Measurements from ENCODE around the gene COL6A2.
"Not testable (repeated sequence)": the region's sequence is repeated elsewhere in the genome, so short reads cannot be mapped to it uniquely, and the experiment has no call there.

COL6A2 gene

DNA sequence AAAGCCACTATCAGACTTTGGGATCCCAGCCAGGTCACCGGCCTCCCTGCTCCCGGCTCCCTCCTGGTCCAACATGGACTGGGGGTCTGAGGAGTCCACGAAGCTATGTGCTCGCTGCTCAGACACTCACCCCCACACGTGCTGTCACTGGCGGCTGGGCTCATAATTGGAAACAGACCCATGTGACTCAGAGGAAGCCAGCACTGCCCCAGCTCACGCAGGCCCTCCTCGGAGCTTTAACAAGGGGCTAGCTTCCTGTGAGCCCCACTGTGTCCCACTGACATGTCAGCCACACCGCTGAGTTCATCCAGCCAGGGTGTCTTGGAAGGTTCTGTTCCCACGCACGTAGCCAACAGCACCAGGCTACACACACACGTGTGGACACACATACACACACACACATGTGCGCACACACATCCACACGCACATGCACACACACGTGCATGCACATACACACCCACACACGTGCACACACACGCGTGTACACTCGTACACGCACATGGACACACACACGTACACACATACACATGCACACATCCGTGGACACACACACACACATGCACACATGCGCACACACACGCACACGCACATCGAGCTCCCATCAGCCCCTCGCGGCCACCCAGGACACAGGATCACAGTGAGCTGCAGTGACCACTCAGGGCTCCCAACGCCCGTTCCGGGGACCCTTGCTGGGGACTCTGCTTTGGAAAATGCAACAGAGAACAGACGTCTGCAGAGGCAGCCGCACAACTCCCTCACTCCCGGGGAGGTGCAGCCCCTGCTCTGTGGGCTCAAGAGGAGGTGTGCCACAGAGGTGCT, 18.4 kb upstream of the COL6A2 start:
- DNase-seq (ENCODE audit: low read depth), result no peak

GRCh38 chr21:46080171-46081021, 17.5 kb upstream of the COL6A2 start:
- no peak for DNase-seq (ENCODE audit: low read depth)

- no peak for DNase-seq (ENCODE audit: low read depth)
Measured at GRCh38 chr21:46081022-46081861, 16.7 kb upstream of the COL6A2 start.

GRCh38 chr21:46081862-46082712, 15.8 kb upstream of the COL6A2 start:
- no peak for DNase-seq (ENCODE audit: low read depth)

GRCh38 chr21:46082713-46082962, 15.3 kb upstream of the COL6A2 start:
- no peak for DNase-seq (ENCODE audit: low read depth)

DNA sequence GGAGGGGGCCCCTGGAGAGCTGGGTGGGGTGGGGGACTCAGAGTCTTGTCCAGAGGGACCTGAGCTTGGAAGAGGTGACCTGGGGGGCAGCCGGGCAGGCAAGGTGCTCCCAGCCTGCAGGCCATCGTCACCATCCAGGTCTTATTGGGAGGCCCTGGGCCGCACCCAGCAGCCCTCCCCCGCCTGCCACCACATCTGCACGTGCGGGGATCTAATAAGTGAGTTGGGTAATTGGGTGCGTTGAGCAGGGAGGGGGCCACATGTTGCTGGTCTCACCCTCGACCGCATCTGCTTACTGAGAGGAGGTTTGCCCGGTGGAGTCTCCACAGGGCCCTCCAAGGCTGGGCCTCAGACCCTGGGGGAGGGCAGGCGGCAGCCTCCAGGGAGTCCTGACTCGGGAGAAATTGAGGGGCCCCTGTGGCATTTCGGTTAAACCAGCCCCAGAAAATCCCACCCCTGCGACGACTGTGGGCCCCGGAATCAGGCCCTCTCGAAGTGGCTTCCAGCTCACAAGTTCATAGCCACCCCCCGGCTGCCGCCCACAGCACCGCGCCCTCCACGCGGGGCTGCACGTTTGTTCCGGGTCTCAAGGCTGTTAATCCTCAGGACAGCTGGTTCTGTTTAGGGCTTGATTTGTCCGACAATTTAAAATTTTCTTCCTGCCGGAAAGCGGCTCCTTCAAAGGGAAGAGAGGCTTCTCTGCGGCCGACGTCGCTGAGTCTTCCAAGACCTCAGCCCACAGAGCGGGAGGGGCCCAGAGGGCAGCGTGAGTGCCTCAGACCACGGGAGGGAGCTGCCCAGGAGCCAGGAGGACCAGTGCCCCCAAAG, 14.7 kb upstream of the COL6A2 start:
- no peak for DNase-seq (ENCODE audit: low read depth)

GRCh38 chr21:46083791-46084561, 13.9 kb upstream of the COL6A2 start:
- no peak for DNase-seq (ENCODE audit: low read depth)

- no peak for DNase-seq (ENCODE audit: low read depth)
Measured at GRCh38 chr21:46084709-46085108, 13.2 kb upstream of the COL6A2 start.

DNA sequence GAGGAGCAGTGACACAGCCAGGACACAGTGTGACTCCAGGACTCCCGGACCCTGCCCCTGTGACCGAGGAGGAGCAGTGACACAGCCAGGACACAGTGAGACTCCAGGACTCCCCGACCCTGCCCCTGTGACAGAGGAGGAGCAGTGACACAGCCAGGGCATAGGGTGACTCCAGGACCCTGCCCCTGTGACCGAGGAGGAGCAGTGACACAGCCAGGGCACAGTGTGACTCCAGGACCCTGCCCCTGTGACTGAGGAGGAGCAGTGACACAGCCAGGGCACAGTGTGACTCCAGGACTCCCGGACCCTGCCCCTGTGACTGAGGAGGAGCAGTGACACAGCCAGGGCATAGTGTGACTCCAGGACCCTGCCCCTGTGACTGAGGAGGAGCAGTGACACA, 12.7 kb upstream of the COL6A2 start:
- DNase-seq (ENCODE audit: low read depth), result not testable (repeated sequence)

DNA sequence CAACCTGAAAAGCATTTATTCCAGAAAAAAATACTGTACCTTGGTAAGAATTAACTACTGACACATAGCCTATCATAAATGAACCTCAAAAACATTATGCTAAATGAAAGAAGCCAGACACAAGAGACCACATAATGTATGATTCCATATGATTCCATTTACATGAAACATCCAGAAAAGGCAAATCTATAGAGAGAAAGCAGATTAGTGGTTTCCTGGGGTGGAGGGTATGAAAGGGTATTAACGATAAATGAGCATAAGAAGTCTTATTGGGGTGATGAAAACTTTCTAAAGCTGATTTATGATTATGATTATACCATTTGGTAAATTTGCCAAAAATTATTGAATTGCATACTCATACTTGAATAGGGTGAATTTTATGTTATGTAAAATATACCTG, 10.3 kb upstream of the COL6A2 start:
- DNase-seq (ENCODE audit: low read depth), result no peak

GRCh38 chr21:46088189-46088588, 9.7 kb upstream of the COL6A2 start:
- no peak for DNase-seq (ENCODE audit: low read depth)

DNA sequence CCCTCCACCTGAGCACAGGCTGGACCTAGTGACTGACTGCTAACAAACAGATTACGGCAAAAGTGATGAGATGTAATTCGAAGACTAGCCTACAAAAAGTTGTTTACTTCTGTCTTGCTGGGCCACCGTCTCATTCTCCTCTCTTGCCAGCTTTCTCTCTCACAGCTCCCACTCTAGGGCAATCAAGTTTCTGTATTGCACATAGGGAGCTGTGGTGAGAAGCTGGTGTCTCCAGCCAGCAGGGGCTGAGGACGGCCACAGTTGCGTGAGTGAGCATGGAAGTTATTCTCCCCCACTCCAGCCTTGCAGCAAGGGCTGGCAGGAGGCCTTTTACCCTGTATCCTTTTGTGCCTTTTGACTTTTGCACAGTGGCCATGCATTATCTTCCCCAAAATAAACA, 8.6 kb upstream of the COL6A2 start:
- no peak for DNase-seq (ENCODE audit: low read depth)

- no peak for DNase-seq (ENCODE audit: low read depth)
Measured at GRCh38 chr21:46091118-46091517, 6.8 kb upstream of the COL6A2 start.

GRCh38 chr21:46091631-46092025, 6.3 kb upstream of the COL6A2 start:
- DNase-seq (ENCODE audit: low read depth), result no peak

DNA sequence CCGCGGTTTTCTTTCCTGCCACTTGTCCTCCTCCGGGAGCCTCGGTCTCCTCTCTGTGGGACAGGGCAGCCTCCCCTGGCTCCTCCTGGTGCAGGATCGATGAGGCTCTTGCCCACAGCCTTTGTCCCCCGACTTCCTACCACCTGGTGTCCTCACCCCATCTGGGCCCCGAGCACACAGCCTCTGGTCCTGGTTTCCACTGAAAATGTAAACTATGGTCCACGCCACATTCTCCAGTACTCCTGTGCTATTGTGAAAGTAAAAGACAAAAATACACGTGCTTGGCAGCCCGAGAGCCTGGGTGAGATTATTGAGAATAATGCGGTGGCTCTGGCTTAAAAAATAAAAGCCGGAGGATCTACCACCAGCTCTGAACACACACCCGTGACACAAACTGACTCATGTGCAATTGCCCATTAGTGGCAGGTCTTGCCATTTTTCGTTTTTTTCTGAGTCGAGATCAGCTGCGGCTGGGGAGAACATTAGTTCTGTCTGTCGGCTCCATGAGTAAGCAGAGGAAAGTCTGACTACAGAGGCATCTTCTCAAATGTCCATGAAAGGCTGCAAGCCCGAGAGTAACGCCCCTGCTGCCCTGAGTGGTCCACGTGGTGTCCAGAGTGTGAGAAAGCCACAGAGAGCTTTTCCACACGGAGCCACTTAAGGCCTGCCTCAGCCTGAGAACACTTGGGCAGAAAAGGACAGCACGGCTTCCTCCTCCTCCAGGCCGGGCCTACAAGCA, 5.7 kb upstream of the COL6A2 start:
- no peak for DNase-seq (ENCODE audit: low read depth)

GRCh38 chr21:46092811-46093667, 4.9 kb upstream of the COL6A2 start:
- no peak for DNase-seq (ENCODE audit: low read depth)

GRCh38 chr21:46093668-46094400, 4.1 kb upstream of the COL6A2 start:
- no peak for DNase-seq (ENCODE audit: low read depth)

Data from CMK (cell line).